Stomach smooth muscle (tissue), 2 donors: ENCODE results near the gene DDX25.
"Not testable (repeated sequence)": the region's sequence is repeated elsewhere in the genome, so short reads cannot be mapped to it uniquely, and the experiment has no call there.

ENCODE experiments used
- H3K27ac ChIP-seq: one replicate; pipeline ENCODE4 v1.7.0; 2013; ENCODE audit warnings: mild to moderate bottlenecking, low read length, inconsistent platforms
- H3K27me3 ChIP-seq, 2 donors: one replicate each; pipeline ENCODE4 v1.7.0; 2013; ENCODE audit warnings: low read length in 2 of 2; ENCODE audit not compliant: insufficient read depth in 2 of 2, control insufficient read depth in 1 of 2
- H3K36me3 ChIP-seq, 2 donors: one replicate each; pipeline ENCODE4 v1.7.0; 2013; ENCODE audit warnings: low read length in 2 of 2; ENCODE audit not compliant: control insufficient read depth in 2 of 2, insufficient read depth in 2 of 2
- H3K4me1 ChIP-seq: one replicate; pipeline ENCODE4 v1.7.0; 2013; ENCODE audit warnings: low read length; ENCODE audit not compliant: control insufficient read depth, insufficient read depth
- H3K4me3 ChIP-seq, 2 donors: one replicate each; pipeline ENCODE4 v1.7.0; 2013; ENCODE audit warnings: low read length in 2 of 2
- H3K9ac ChIP-seq, 2 donors: one replicate each; pipeline ENCODE4 v1.7.0; 2013; ENCODE audit warnings: low read length in 2 of 2, mild to moderate bottlenecking in 1 of 2
- H3K9me3 ChIP-seq, 2 donors: one replicate each; pipeline ENCODE4 v1.7.0; 2013; ENCODE audit warnings: low read length in 2 of 2; ENCODE audit not compliant: control insufficient read depth in 2 of 2
- donor health status: healthy.
- donor health status: Pancreatic carcinoma.

DDX25 gene

DNA sequence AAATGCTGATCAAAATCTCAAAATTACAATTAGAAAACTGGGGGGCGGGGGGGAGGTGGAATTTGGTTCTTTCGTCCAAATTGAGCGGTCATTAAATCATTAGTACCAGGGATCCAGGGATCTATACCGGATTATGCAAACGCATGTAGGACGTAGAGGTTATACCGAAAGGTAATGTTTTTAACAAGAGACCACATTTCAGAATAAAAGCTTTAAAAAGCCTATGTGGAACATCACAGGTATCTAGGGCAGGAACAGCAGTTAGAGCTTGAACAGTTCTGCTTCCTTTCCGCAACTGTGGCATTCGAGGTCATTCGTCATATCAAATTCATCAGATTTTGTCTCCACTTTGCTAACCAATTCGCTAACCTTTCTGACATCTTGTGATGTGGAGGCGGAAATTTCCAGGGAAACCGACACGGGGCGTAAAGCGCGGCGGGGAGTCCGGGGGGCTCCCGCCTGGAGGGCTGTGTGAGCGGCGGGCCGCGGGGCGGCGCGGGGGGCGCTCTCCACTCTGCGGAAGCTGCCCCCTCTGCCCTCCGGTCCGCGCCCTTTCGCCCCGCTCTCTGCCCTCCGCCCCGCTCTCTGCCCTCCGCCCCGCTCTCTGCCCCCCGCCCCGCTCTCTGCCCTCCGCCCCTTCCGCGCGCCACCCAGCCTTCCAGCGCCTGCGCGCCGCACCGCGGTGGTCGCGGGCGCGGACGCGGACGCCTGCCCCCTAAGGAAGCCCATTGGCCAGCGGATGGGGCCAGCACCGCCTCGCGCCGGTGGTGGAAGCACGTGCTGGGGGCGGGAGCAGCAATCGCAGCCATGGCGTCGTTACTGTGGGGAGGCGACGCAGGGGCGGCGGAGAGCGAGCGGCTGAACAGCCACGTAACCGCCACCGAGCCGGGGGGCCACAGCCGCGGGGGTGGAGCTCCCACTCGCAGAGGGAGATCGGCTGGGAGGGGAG lies at the start of gene DDX25:
Gene DDX25, plus strand, starts transcription at position 798 of the 949 bp plus-strand sequence. Its CDS starts 10 bp downstream, at position 808.
- Histone ChIP-seq H3K9ac (no peak within 1 kb of the TSS), H3K27me3 (peaks cover 13 to 21% of the 10 kb centered on the region in 2 donors), H3K27ac (no peak within 1 kb of the TSS), H3K9me3 (no peaks in the 10 kb centered on the region), H3K36me3 (peaks cover 8 to 12% of the 10 kb centered on the region in 2 donors), H3K4me3 (peak within 1 kb of the TSS; percentile 66 to 92), H3K4me1 (peaks cover 15% of the 10 kb centered on the region)

GRCh38 chr11:125857670-125858069 lies 46.6 kb upstream of the DDX25 start:
- not testable (repeated sequence) for H3K4me3 ChIP-seq, H3K27me3 ChIP-seq, H3K36me3 ChIP-seq, H3K9ac ChIP-seq, H3K4me1 ChIP-seq, H3K9me3 ChIP-seq, H3K27ac ChIP-seq

DNA sequence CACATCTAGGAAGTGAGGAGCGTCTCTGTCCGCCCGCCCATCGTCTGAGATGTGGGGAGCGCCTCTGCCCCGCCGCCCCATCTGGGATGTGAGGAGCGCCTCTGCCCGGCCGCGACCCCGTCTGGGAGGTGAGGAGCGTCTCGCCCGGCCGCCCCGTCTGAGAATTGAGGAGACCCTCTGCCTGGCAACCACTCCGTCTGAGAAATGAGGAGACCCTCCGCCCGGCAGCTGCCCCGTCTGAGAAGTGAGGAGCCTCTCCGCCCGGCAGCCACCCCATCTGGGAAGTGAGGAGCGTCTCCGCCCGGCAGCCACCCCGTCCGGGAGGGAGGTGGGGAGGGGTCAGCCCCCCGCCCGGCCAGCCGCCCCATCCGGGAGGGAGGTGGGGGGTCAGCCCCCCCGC lies 41.5 kb upstream of the DDX25 start:
- H3K4me1 ChIP-seq, H3K9ac ChIP-seq, H3K9me3 ChIP-seq, H3K4me3 ChIP-seq, H3K27ac ChIP-seq, H3K36me3 ChIP-seq, H3K27me3 ChIP-seq: not testable (repeated sequence)

GRCh38 chr11:125865354-125865753 lies 39.0 kb upstream of the DDX25 start:
- not testable (repeated sequence) for H3K9ac ChIP-seq, H3K36me3 ChIP-seq, H3K27me3 ChIP-seq, H3K9me3 ChIP-seq, H3K4me3 ChIP-seq, H3K4me1 ChIP-seq, H3K27ac ChIP-seq

DNA sequence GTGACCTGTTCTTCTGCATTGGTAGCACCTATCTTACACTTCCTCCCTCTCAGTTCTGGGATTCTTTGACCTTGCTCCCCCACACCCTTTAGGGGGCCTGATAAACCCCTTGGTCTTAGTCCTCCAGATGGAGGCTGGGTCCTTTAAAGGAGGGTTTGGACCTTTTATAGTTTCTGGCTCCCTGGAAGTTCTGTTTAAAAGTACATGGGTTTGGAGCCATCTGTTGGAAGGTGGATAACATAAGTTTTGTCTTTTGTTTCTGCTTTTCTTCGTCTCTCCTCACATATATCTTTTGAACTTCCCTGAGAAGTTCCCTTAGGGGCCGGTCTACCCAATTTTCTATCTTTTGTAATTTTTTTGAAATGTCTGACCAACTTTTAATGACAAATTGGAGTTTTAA lies 34.8 kb upstream of the DDX25 start:
- Histone ChIP-seq H3K9me3 (no peaks in the 10 kb centered on the region), H3K36me3 (no peaks in the 10 kb centered on the region), H3K4me1 (no peaks in the 10 kb centered on the region), H3K27ac (no peak overlapping the region), H3K27me3 (no peaks in the 10 kb centered on the region), H3K9ac (no peak overlapping the region), H3K4me3 (no peak overlapping the region)

DNA sequence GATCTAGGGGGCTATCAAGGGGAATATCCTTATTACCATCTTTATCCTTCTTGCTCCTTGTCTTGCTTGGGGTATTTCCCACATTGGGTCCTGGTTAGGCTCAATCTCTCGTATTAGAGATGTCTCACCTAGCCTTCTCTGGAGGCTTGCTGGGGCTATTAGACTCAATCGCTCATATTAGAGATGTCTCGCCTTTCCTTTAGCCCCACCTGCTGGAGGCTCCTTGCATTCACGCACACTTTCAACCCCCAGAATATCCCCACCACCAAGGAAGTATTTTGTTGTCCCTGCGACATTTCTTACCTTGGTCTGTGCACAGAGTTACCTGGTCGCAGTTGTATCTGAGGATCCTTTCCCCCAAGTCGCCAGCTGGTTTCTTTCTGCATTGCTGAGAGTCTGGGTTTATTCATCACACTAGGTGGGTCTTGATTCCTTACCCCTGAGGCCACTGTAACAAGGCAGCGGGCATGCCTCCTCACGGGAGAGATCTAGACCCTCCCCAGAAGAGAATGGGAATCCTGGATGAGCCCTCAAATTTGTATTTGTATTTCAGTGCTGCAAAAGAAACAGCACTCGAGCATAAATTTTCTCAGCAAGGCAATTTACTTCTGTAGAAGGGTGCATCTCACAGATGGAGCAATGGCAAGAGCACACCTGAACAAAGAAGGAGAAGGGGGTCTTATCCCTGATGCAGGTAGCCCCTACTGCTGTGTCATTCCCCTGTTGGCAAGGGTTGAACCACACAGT lies 32.7 kb upstream of the DDX25 start:
- no peak overlapping the region for H3K9ac ChIP-seq
- no peak overlapping the region for H3K4me3 ChIP-seq
- H3K27me3 ChIP-seq = no peaks in the 10 kb centered on the region
- H3K36me3 ChIP-seq = no peaks in the 10 kb centered on the region
- no peaks in the 10 kb centered on the region for H3K4me1 ChIP-seq
- no peak overlapping the region for H3K27ac ChIP-seq
- no peaks in the 10 kb centered on the region for H3K9me3 ChIP-seq

DNA sequence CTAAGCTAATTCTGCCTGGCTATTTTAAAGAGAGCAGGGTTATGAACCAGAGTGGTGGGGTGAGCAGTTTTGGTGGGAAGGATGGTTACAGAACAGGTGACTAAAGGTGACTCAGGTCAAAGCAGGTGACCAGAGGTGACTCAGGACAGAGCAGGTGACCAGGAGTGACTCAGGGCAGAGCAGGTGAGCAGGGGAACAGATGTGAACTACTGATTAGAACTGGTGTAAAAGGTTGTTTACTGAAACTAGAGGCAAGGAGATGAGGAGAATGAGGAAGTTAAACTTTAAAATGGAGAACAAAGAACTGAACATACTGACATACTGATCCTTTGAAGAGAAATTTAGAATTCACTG lies 32.2 kb upstream of the DDX25 start:
- no peaks in the 10 kb centered on the region for H3K27me3 ChIP-seq
- no peak overlapping the region for H3K9ac ChIP-seq
- no peaks in the 10 kb centered on the region for H3K9me3 ChIP-seq
- H3K4me3 ChIP-seq = no peak overlapping the region
- H3K27ac ChIP-seq = no peak overlapping the region
- no peaks in the 10 kb centered on the region for H3K4me1 ChIP-seq
- H3K36me3 ChIP-seq = no peaks in the 10 kb centered on the region

DNA sequence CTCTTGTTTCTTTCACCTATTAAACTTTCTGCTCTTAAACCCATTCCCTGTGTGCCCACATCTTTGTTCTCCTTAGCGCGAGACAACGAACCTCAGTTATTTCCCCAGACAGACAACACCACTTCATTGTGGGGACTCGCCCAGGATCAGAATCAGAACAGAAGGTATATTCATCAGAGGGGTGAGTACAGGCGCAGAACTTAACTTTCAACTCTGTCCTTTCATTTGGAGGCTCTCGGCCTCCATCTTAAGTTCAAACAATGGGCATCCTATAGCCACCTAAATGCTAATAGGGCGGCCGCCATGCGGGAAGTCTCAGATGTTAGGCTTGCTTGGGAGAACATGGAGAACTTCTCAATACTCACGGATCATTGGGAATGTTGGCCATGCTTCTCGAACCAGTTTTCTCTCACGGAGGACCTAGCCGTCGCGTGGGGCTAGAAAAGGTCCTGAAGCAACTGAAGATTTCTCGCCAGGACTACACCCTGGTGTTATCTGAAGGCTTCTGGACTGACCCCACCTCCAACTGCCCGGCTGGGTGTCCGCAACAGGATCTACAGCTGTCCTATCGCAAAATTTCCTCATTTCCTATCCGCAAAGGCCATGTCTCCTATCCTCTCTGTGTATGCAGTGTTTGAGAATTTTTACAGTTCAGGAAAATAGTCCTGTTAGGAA lies 30.3 kb upstream of the DDX25 start:
- no peaks in the 10 kb centered on the region for H3K27me3 ChIP-seq
- no peaks in the 10 kb centered on the region for H3K4me1 ChIP-seq
- H3K4me3 ChIP-seq = peak overlapping the region in 1 of 2 donors; percentile 1
- no peaks in the 10 kb centered on the region for H3K36me3 ChIP-seq
- H3K27ac ChIP-seq = no peak overlapping the region
- no peak overlapping the region for H3K9ac ChIP-seq
- no peaks in the 10 kb centered on the region for H3K9me3 ChIP-seq

- Histone ChIP-seq H3K4me3 (peak overlapping the region in 1 of 2 donors; percentile 1), H3K4me1 (no peaks in the 10 kb centered on the region), H3K27ac (no peak overlapping the region), H3K9me3 (no peaks in the 10 kb centered on the region), H3K27me3 (no peaks in the 10 kb centered on the region), H3K9ac (peak overlapping the region in 1 of 2 donors; percentile 29), H3K36me3 (no peaks in the 10 kb centered on the region)
Observed at GRCh38 chr11:125874556-125875124, 29.7 kb upstream of the DDX25 start.

DNA sequence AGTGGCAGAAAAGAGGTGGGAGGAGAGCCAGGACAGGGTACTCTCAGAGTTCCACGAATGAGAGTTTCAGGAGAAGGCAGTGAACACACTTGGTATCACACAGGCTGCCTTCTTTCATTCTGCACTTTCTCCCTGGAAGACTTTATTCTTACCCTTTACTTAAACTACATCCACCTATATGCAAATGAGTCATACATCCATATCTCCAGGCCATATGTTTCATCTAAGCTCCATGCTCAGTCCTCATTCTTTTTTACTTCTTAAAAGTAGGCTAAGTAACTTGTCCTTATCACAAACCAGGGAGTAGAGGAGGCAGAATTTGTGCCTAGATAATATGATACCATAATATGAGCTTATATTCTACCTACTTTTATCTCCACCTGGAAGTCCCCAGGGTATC lies 23.0 kb upstream of the DDX25 start:
- H3K9me3 ChIP-seq = no peaks in the 10 kb centered on the region

More for the DNA sequence above, 23.0 kb upstream of the DDX25 start:
- Histone ChIP-seq H3K27me3 (no peaks in the 10 kb centered on the region), H3K9ac (no peak overlapping the region), H3K36me3 (no peaks in the 10 kb centered on the region), H3K4me1 (peaks cover 3% of the 10 kb centered on the region), H3K27ac (no peak overlapping the region), H3K4me3 (no peak overlapping the region)
